Measurements from ENCODE around the gene INPP5F. TPM values are rescaled to one million over a fixed set of nuclear protein-coding genes. Genes with fewer than 3 reads are reported as not detected.

Gene INPP5F
- total and polyA plus RNA-seq, 10 of the 15 experiments (the other 5 are each of a cell fraction or from before 2014, with no cell fraction given), result 6.0 to 49.3 (median 34.3) TPM

- Histone ChIP-seq H4K20me1 (ENCODE audit: control insufficient read depth, insufficient read depth) (no peaks in the 10 kb centered on the region), H3K27me3 (replicated peaks in 1 of 2; ENCODE audit: control insufficient read depth in 2 of 2, insufficient read depth in 2 of 2, low read length in 1 of 2) (no peaks in the 10 kb centered on the region), H3K4me2 (ENCODE audit: control insufficient read depth, insufficient read depth) (peak overlapping the region; percentile 72), H3K36me3 (ENCODE audit: control insufficient read depth in 2 of 2, insufficient read depth in 2 of 2, low read length in 1 of 2) (no peaks in the 10 kb centered on the region), H3K9ac (ENCODE audit: control insufficient read depth, insufficient read depth, low read length) (no peak overlapping the region; the same call in 1 of the 2 replicates), H3K4me1 (ENCODE audit: control insufficient read depth, insufficient read depth, low read length) (peaks cover 54% of the 10 kb centered on the region), H3K79me2 (ENCODE audit: control insufficient read depth, insufficient read depth, low read length) (no peaks in the 10 kb centered on the region), H2AFZ (ENCODE audit: control insufficient read depth, low read depth, low read length) (no peak overlapping the region), H3K9me3 (replicated peaks; ENCODE audit: control insufficient read depth, insufficient read depth, low read length) (peaks cover 2% of the 10 kb centered on the region; the same call in 2 of the 3 replicates), H3K27ac (ENCODE audit: control insufficient read depth, insufficient read depth) (peak overlapping the region; percentile 55), H3K4me3 (no peak overlapping the region)
- ChIA-PET SMC1A (ENCODE audit: uncharacterized antibody, unreplicated experiment) (interaction anchor here (0.7 to 9.6 kb wide), 7 partner anchors 9 to 159 kb away, joined by 3 to 165 read pairs (median 12); partner anchors contain the start of gene INPP5F), RAD21 (ENCODE audit: unreplicated experiment) (interaction anchor here (0.9 to 9.5 kb wide), 4 partner anchors 13 to 102 kb away, joined by 3 to 143 read pairs (median 3); partner anchors contain the start of gene INPP5F), CTCF (interaction anchor here (1.3 to 6.5 kb wide), 4 partner anchors 13 to 158 kb away, joined by 4 to 45 read pairs (median 4); no protein-coding TSS in a partner anchor), POLR2A (interaction anchor here (0.6 to 2.8 kb wide), 5 partner anchors 8 to 38 kb away, joined by 3 to 58 read pairs (median 6); partner anchors contain the start of gene INPP5F)
- no TSS peak for BruUV-seq (replicated peaks)
- intact Hi-C loops (cut with micrococcal nuclease; ENCODE audit: unreplicated experiment), result loop anchor here (5.0 kb wide), 1 partner anchor 37 kb away; no protein-coding TSS in a partner anchor
- WGBS (ENCODE audit: insufficient coverage, insufficient replicate concordance, low lambda C conversion rate, missing lambda C conversion rate), result 3% methylated on average over 4 of the region's 4 CpGs
- FAIRE-seq, result peak; percentile 27
- in situ Hi-C loops (cut with MboI), result no loop called here
- peak; percentile 56 for ATAC-seq
- no peak for DNase-seq (ENCODE audit: low read depth, low spot score)
- TF ChIP-seq SKIL (IDR thresholded peaks at IDR 0.05; ENCODE audit: low read depth, poor library complexity, severe bottlenecking) (peak; percentile 97), PML (IDR thresholded peaks at IDR 0.05; ENCODE audit: low read length) (0 out of 2 replicates have a peak, but pooled peaks have one; percentile 55), POLR2A (IDR thresholded peaks at IDR 0.05; ENCODE audit: low read depth, low read length) (no peak), ATF2 (IDR thresholded peaks at IDR 0.05; ENCODE audit: low read length) (peak; percentile 95), FOS (IDR thresholded peaks at IDR 0.05; ENCODE audit: borderline replicate concordance, extremely low read depth, insufficient read length) (no peak), E2F4 (IDR thresholded peaks at IDR 0.05; ENCODE audit: low read depth, low read length) (no peak), BMI1 (IDR thresholded peaks at IDR 0.05; ENCODE audit: borderline replicate concordance) (peak; percentile 80; the same call in 1 of the 2 replicates), CBX3 (IDR thresholded peaks at IDR 0.05; ENCODE audit: borderline replicate concordance, low read depth) (no peak), DPF2 (IDR thresholded peaks at IDR 0.05) (peak; percentile 96), ZNF384 (IDR thresholded peaks at IDR 0.05; ENCODE audit: borderline replicate concordance, low read depth, low read length) (peak; percentile 49; the same call in 1 of the 2 replicates), CEBPB (IDR thresholded peaks at IDR 0.05; ENCODE audit: borderline replicate concordance in 1 of 2, low read depth in 2 of 2, low read length in 2 of 2) (peak in 1 of 2 experiments; percentile 81; a peak in 1 of 4 replicates), CBX5 (IDR thresholded peaks at IDR 0.05; ENCODE audit: low read depth) (0 out of 2 replicates have a peak, but pooled peaks have one; percentile 61), ZNF687 (IDR thresholded peaks at IDR 0.05) (0 out of 2 replicates have a peak, but pooled peaks have one; percentile 57), MTA2 (IDR thresholded peaks at IDR 0.05; ENCODE audit: low read depth) (peak; percentile 99)
Measured at GRCh38 chr10:119700321-119700954, 25.4 kb upstream of the INPP5F start.
